SH-SY5Y (cell line): ENCODE results near the gene SPON1.

ENCODE experiments used
- GATA2 ChIP-seq: IDR thresholded peaks from 2 replicates; pipeline ENCODE4 v1.6.1; 2011; ENCODE audit warnings: mild to moderate bottlenecking, low read depth, low read length
- GATA3 ChIP-seq: IDR thresholded peaks from 2 replicates; pipeline ENCODE4 v1.6.1; 2011; ENCODE audit warnings: low read depth, mild to moderate bottlenecking, low read length, moderate library complexity

DNA sequence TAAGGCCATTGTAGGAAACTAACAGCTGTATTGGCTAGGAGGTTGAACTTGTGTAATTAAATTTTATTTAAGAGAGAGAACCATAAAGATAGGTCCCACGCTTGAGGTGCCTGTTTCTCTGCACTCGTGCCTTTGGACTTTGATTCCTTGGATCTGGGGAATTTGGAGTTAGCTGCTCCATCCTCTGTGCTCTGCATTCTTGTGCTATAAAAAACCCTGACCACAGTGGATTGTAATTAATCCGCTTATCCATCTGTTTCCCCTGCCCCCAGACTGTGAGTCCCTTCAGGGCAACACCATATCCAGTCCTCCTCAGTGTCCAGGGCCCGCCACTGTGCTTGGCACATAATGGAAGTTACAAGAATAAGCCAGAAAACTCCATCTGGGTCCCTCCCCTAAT, 169.8 kb downstream of the SPON1 start:
- TF ChIP-seq GATA3 (no peak), GATA2 (no peak)
